ENCODE results near the gene KRT9. TPM values are rescaled to one million over a fixed set of nuclear protein-coding genes. Genes with fewer than 3 reads are reported as not detected.
"Not testable (repeated sequence)": the region's sequence is repeated elsewhere in the genome, so short reads cannot be mapped to it uniquely, and the experiment has no call there.

Gene KRT9
- total RNA-seq, 2 experiments from 2014 or later, result not detected

DNA sequence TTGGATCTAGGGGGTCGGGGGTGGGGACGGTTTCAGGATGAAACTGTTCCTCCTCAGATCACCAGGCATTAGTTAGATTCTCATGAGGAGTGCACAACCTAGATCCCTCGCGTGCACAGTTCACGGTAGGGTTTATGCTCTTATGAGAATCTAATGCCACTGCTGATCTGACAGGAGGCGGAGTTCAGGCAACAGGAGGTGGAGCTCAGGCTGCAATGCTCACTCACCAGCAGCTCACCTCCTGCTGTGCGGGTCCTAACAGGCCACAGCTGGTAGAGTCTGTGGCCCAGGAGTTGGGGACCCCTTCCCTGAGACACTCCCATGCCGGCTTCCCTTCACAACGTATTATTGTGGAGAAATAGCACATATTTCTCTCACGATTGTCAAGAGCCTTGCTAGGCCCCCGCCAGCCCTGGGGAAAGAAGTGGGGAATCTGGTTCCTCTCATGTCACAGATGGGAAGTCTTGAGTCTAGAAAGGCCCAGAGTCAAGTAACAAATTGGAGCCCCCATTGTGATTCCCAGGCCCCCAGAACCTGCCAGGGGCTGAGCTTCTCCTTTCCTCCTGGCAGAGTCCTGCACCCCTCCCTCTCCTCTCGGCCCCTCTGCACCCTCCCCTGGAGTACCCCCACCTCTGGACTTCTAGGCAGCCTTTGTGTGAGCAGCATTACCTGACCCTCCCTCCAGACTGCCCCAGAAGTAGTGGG, 20.9 kb upstream of the KRT9 start:
- H3K36me3 Mint-ChIP-seq, result no peaks in the 10 kb centered on the region
- H3K4me3 Mint-ChIP-seq, result no peak overlapping the region
- H3K27ac Mint-ChIP-seq, result no peak overlapping the region
- DNase-seq, result no peak
- H3K4me1 Mint-ChIP-seq, result no peaks in the 10 kb centered on the region
- H3K27me3 Mint-ChIP-seq, result peaks cover 9% of the 10 kb centered on the region
- POLR2A ChIA-PET, result no interaction called here
- H3K9me3 Mint-ChIP-seq, result no peaks in the 10 kb centered on the region
- ATAC-seq (ENCODE audit: low read depth), result no peak

DNA sequence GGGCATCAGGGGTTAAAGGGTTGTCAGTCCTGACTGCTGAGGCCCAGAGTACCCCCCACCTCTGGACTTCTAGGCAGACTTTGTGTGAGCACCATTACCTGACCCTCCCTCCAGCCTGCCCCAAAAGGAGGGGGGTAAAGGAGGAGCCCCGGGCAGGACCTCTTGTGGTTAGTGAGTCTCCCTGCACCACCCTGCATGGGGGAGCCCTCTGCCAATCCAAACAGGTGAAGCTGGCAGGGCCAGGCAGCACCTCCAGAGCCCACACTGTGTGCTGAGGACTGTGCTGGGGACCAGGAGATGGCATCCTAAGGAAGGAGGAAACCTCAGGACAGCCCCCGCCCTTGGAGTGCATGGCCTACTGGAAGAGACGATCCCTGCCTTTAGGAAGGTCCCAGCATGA, 17.4 kb upstream of the KRT9 start:
- ATAC-seq (ENCODE audit: low read depth) (no peak), DNase-seq (no peak)
- POLR2A ChIA-PET, result no interaction called here
- H3K27ac Mint-ChIP-seq, result no peak overlapping the region
- no peak overlapping the region for H3K4me3 Mint-ChIP-seq
- H3K27me3 Mint-ChIP-seq, result no peaks in the 10 kb centered on the region
- H3K9me3 Mint-ChIP-seq, result no peaks in the 10 kb centered on the region
- H3K4me1 Mint-ChIP-seq, result no peaks in the 10 kb centered on the region
- H3K36me3 Mint-ChIP-seq, result no peaks in the 10 kb centered on the region

DNA sequence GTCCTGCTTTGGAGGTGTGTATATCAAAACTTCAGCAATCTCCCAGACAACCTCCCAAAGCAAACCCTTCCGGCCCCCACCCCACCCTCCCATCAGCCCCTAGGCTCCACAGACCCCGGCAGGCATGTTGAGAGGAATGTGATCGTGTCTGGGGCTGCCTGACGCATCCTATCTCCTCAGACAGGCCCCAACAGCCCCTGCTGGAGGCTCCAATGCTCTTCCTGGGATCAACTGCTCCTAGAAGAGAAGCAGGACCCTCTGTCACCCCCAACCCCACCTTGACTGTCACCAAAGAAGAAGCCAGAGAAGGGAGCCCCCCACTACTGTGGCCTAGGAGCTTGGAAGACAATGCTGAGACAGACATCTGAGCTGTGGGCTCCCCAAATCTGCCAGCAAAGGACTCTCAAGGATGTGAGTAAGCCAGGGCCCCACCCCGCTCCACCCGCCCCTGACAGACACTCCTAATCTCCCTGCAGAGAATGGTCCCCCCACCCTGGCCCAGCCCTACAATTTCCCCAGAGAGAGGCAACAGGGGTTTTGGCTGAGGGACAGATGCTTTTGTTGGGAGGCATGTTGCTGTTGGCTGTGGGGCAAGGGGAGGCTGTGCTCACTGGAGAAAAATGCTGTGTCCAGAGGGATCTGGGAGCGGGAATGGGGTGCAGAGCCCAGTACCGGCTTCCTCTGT, 16.4 kb upstream of the KRT9 start:
- POLR2A ChIA-PET, result no interaction called here
- H3K27me3 Mint-ChIP-seq, result no peaks in the 10 kb centered on the region
- H3K36me3 Mint-ChIP-seq, result no peaks in the 10 kb centered on the region
- H3K27ac Mint-ChIP-seq, result no peak overlapping the region
- H3K4me1 Mint-ChIP-seq, result no peaks in the 10 kb centered on the region
- H3K4me3 Mint-ChIP-seq, result no peak overlapping the region
- ATAC-seq (ENCODE audit: low read depth), result no peak
- DNase-seq, result no peak
- H3K9me3 Mint-ChIP-seq, result no peaks in the 10 kb centered on the region

DNA sequence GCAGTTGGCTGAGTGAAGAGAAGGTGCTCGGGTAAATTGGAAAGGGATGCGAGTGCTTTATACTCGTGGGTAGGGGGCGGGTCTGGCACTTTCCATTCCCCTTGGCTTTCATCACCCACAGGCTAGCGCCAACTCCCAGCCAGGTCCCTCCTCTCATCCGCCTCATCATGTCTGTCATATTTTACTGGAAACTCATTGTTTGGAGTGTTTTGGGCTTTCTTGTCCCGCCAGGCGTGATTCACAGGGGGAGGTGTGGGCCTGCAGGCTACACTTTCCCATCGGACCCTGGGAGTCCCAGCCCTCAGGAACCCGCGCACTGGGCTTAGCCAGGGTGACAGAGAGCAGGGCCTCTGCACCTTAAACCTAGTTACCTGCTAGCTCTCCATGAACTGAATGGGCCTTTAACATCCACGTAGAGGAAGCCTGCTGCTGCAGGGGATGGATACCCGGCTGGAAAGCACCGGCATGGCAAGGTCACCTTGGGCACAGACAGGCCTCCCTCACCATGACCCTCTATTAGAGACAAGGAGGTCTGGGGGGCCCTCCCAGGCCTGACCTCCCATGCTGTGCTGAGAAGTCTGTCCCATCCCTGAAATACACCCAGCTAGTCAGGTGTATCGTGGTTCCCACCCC, 15.1 kb upstream of the KRT9 start, which contains the start of gene KRT14:
Gene KRT14, minus strand, starts transcription at position 33 of the 633 bp plus-strand sequence. CDS start 61 bp downstream, outside the sequence.
- Mint-ChIP-seq H3K9me3 (no peaks in the 10 kb centered on the region), H3K4me1 (no peaks in the 10 kb centered on the region), H3K36me3 (no peaks in the 10 kb centered on the region), H3K27ac (no peak within 1 kb of the TSS), H3K4me3 (no peak within 1 kb of the TSS), H3K27me3 (no peaks in the 10 kb centered on the region)
- POLR2A ChIA-PET, result no interaction called here
- no peak for DNase-seq
- ATAC-seq (ENCODE audit: low read depth), result no peak

DNA sequence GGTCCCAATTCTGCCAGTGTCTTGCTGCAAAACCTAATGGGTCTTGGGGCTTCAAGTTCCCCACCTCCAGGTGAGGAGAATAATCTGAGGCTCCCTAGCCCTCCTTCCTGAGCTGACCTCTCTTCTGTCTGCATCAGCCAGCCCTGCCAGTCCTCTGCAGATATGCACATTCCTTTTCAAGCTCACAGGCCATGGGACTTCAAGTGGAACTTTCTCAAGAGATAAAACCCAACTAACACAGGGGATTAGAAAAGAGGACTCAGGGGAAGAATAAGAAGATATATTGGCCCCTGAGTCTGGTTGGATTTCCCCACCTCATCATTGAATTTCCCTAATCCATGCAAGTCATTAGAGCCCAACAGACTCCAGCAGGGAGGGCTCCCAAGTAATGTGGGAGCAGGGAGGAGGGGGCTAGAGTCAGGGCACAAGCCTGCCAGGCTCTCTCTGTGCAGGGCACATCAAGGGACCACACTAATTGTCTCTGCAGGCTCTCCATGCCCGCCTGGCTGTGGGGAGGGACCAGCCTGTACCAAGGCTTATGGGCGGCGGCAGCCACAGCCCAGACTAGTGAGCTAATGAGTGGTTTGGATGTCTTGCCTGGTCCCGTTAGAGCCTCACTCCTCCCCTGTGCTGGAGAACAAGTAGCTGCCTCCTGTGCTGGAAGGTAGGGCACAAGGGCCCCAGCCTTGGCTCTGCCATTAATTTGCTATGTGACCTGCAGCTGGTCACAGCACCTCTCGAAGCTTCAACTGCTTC, 13.6 kb upstream of the KRT9 start:
- Mint-ChIP-seq H3K27me3 (peaks cover 8% of the 10 kb centered on the region), H3K9me3 (no peaks in the 10 kb centered on the region), H3K27ac (no peak overlapping the region), H3K4me1 (no peaks in the 10 kb centered on the region), H3K4me3 (no peak overlapping the region), H3K36me3 (no peaks in the 10 kb centered on the region)
- no peak for DNase-seq
- ATAC-seq (ENCODE audit: low read depth), result no peak
- POLR2A ChIA-PET, result no interaction called here

DNA sequence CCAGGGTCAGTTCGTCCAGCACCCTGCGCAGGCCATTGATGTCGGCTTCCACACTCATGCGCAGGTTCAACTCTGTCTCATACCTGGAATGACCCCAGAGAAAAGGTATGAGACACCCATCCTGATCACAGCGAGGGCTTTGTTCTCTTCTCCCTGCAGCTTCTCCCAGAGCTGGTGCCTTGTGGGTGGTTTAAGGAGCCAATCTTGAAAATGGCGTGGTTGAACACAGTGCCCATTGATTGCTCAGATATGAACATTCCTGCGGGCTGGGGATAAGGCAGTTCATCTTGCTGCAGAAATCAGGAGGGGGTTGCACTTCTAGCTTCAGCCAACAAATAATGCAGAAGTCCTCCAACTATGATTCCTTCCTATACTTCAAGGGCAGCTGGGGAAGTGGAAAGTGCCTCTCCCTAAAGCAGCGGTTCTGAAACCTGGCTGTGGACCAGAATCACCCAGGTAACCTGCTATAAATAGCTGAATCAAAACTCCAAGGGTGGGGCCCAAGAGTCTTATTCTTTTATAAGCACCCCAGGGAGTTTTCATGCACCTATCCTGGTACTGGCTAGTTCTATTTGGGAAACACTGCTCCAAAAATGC, 12.6 kb upstream of the KRT9 start:
- H3K27ac Mint-ChIP-seq; ATAC-seq (ENCODE audit: low read depth); DNase-seq; H3K36me3 Mint-ChIP-seq; H3K4me1 Mint-ChIP-seq; H3K4me3 Mint-ChIP-seq; H3K9me3 Mint-ChIP-seq; H3K27me3 Mint-ChIP-seq; POLR2A ChIA-PET: not testable (repeated sequence)

DNA sequence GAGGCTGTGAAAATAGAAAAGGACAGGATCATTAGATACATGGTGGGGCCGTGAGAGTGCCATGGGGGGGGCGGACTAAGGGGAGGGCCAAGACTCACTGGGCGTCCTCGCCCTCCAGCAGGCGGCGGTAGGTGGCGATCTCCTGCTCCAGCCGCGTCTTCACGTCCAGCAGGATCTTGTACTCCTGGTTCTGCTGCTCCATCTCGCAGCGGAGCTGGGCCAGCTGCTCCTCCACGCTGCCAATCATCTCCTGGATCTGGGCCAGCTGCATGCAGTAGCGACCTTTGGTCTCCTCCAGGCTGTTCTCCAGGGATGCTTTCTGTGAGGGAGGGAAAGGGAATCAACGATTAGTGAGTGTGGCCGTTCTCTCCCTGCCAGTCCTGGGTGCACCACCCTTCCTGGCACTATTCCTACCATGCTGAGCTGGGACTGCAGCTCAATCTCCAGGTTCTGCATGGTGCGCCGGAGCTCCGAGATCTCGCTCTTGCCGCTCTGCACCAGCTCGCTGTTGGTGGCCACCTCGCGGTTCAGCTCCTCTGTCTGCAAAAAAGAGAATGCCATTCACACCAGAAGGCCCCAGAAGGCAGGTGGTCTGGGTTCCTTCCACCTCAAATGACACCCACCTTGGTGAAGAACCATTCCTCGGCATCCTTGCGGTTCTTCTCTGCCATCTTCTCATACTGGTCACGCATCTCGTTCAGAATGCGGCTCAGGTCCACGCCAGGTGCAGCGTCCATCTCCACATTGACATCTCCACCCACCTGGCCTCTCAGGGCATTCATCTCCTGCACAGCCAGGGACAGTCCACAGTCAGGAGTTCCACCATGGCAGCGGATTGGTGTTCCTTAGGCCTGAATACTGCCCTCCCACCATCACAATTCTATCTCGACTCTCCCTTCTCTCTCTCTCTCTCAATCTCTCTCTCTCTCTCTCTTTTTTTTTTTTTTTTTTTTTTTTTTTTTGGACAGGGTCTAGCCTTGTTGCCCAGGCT, 11.6 kb upstream of the KRT9 start:
- POLR2A ChIA-PET, result no interaction called here
- Mint-ChIP-seq H3K9me3 (no peaks in the 10 kb centered on the region), H3K4me3 (no peak overlapping the region), H3K27me3 (peaks cover 11% of the 10 kb centered on the region), H3K36me3 (no peaks in the 10 kb centered on the region), H3K27ac (no peak overlapping the region), H3K4me1 (peaks cover 3% of the 10 kb centered on the region)
- ATAC-seq (ENCODE audit: low read depth) (no peak), DNase-seq (no peak)

DNA sequence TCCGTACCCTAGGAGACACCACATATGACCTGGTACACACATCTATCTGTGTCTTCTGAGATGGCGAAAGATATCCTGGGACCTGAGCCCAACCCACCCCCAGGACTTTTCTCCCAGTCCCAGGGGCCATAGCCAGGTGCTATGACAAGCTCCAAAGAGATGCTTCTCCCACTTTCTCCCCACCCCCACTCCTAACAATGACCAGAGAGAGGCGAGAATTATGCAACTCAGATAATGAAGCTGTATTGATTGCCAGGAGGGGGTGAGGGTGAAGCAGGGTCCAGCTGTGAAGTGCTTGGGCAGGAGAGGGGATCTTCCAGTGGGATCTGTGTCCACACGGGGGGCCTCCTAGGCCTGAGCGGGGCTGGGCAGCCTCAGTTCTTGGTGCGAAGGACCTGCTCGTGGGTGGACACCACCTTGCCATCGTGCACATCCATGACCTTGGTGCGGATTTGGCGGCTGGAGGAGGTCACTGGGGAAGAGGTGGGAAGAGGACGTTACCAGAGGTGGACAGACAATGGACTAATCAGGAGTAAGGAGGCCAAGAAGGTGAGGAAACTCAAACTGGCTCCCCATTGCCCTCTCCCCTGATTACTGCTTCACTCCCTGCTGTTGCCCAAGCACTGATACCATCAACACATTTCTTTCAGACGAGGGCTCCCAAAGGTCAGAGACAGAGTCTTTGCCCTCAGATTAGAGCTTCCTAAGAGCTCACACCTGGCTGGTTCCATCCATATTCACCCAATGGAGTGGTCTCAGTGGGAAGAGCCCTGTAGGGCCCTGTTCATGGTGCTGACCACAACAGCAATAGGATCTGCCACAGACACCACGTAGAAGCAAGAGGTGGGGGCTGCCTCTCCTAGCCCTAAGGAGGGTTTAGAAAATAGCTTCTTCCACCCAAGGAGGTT, 10.5 kb upstream of the KRT9 start:
- H3K36me3 Mint-ChIP-seq; H3K4me1 Mint-ChIP-seq; H3K9me3 Mint-ChIP-seq; ATAC-seq (ENCODE audit: low read depth); POLR2A ChIA-PET; H3K27ac Mint-ChIP-seq; H3K4me3 Mint-ChIP-seq; DNase-seq: not testable (repeated sequence)
- H3K27me3 Mint-ChIP-seq, result peaks cover 16% of the 10 kb centered on the region

DNA sequence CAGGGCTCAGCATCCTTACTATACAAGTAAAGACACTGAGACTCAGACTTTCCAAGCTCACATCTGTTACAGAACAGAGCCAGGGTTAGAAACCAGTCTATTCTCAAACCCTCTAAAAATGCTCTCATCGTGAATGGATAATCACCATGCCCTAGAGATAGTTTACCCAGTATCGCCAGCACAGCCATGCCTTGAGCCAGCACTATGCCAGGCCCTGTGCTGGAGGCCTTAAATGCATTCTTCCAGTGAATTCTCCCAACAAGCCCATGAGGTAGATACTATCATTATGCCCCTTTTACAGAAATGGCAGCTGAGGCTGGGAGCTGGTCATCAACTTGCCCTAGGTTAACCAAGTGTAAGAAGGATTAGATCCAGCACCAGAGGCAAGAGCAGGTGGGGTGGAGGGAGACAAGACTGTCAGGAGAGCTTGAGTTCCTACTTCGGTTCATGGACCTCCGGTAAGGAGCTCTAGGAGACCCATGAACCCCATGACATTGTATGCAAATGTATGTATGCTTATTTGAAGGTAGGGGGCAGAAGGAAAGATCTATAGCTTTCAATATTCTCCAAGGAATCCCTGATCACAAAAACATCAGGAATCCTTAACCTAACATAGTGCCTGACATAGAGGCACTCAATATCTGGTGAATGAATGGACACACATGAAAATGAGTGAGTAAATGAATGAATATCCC, 9.7 kb upstream of the KRT9 start:
- Mint-ChIP-seq H3K9me3 (no peaks in the 10 kb centered on the region), H3K4me3 (no peak overlapping the region), H3K36me3 (no peaks in the 10 kb centered on the region), H3K27me3 (peaks cover 16% of the 10 kb centered on the region), H3K27ac (no peak overlapping the region), H3K4me1 (peaks cover 3% of the 10 kb centered on the region)
- DNase-seq, result no peak
- ATAC-seq (ENCODE audit: low read depth), result no peak
- POLR2A ChIA-PET, result no interaction called here

DNA sequence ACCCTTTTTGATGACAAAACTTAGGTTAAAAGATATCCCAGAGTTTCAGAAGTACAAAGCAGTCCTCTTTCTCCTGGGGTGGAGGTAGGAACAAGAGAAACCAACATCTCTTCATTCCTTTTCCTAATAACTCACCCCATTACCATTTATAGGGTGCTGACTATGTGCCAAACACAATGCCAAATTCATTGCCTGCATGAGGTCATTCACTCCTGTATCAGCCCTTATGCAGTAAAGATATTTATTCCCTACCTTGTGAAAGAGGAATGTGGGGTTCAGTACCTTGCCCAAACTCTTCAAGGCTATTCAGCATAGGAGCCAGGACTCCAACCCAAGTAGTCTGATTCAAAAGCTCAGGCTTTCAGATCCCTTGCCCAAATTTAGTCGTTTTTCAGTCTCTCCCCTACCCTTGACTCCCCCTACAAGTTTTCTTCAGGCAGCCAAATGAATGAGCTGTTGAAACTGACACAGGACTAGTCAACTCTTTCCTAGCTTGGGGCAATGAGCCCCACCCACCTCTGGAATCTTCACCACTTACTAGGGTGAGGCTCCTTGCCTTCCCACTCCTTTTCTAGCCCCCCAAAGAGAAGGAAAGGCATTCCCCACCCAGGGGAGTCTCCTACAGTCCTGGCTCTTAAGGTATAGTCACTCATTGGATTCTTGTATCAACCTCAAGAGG, 9.0 kb upstream of the KRT9 start:
- ATAC-seq (ENCODE audit: low read depth) (no peak), DNase-seq (no peak)
- POLR2A ChIA-PET, result no interaction called here
- Mint-ChIP-seq H3K9me3 (no peaks in the 10 kb centered on the region), H3K4me1 (peaks cover 3% of the 10 kb centered on the region), H3K36me3 (no peaks in the 10 kb centered on the region), H3K27me3 (peaks cover 16% of the 10 kb centered on the region), H3K4me3 (no peak overlapping the region), H3K27ac (no peak overlapping the region)

DNA sequence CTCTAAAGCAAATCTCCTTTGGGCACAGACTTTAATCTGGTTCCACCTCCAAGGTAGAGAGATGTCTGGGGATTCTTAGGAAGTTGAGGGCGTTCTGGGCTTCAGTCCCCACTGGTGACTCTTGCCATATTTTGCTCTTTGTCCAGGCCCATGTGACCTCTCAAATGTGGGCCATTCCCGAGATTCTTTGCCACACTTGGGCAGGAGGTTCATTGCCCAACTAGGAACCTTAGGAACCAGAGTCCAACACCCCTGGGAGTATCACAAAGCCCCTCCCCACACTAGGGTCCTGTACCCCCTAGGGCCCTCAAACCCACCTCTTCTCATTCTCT, 8.4 kb upstream of the KRT9 start:
- Mint-ChIP-seq H3K4me1 (peaks cover 3% of the 10 kb centered on the region), H3K36me3 (no peaks in the 10 kb centered on the region), H3K9me3 (no peaks in the 10 kb centered on the region), H3K27ac (no peak overlapping the region), H3K27me3 (peaks cover 16% of the 10 kb centered on the region), H3K4me3 (no peak overlapping the region)
- ATAC-seq (ENCODE audit: low read depth) (no peak), DNase-seq (no peak)
- POLR2A ChIA-PET, result no interaction called here
